ACC112 (cell line): ENCODE results near the gene MAD2L2.

Source experiments
- H2AFZ ChIP-seq: fragments of 200-600 bp; sonication (generic); one replicate; pipeline ENCODE4 v1.6.0; 2017; ENCODE audit warnings: antibody characterized with exemption, low read length; ENCODE audit not compliant: unreplicated experiment
- H3K27ac ChIP-seq: fragments of 200-600 bp; sonication (generic); 2 replicates; pipeline ENCODE4 v1.5.1; 2014; ENCODE audit warnings: low read depth, mild to moderate bottlenecking, antibody characterized with exemption, low read length, moderate library complexity
- H3K27me3 ChIP-seq: fragments of 200-600 bp; sonication (generic); 2 replicates; pipeline ENCODE4 v1.6.1; 2014; ENCODE audit warnings: mild to moderate bottlenecking, antibody characterized with exemption, low read length, moderate library complexity, mixed read lengths; ENCODE audit not compliant: insufficient read depth
- H3K36me3 ChIP-seq: fragments of 200-600 bp; sonication (generic); 2 replicates; pipeline ENCODE4 v1.6.1; 2016; ENCODE audit warnings: mild to moderate bottlenecking, antibody characterized with exemption, low read length, moderate library complexity, mixed read lengths; ENCODE audit not compliant: insufficient read depth
- H3K4me1 ChIP-seq: fragments of 200-600 bp; sonication (generic); one replicate; pipeline ENCODE4 v1.6.1; 2016; ENCODE audit warnings: low read length, mixed read lengths; ENCODE audit not compliant: insufficient read depth, unreplicated experiment, control insufficient read depth
- H3K4me3 ChIP-seq: fragments of 200-600 bp; sonication (generic); 2 replicates; pipeline ENCODE4 v1.5.1; 2014; ENCODE audit warnings: mild to moderate bottlenecking, low read depth, low read length
- H3K79me2 ChIP-seq: fragments of 200-600 bp; sonication (generic); one replicate; pipeline ENCODE4 v1.6.0; 2016; ENCODE audit warnings: low read length; ENCODE audit not compliant: control insufficient read depth, unreplicated experiment, insufficient read depth

MAD2L2 gene

DNA sequence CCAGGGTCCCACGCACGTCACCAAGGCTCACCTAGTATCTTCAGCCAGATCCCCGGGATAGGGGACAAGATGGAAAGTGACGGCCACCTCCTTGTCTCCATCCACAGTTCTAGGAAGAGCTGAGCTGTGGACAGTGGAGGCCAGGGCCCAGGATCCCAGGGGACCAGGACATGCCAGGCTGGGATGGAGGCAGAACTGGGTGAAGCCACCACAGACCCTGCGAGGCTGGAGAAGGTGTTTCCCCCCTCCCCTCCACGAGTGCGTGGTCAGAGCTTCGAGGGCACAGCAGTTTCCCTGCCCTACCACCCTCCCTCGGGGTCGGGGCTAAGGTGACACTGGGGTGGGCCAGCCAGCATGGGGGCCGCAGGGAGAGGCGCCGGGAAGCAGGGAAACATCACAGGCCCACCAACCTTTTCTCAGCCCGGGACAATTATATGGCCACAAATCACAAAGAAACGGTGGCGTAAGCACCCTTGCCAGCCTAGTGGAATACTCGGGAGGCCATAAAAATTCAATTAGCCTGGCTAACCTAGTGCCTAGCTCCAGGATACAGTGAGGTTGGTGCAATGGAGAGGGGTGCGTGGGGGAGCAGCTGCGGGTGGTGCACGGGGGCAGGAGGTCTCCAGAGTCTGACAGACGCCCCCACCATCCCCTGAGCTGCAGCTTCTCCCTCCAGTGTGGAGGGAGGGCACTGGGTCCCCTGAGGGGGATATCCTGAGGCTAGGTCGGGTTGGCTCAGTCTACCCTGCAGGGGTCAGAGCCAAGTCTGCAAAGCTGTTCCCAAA lies 23.9 kb upstream of the MAD2L2 start:
- Histone ChIP-seq H3K27me3 (peaks cover 55% of the 10 kb centered on the region), H2AFZ (no peak overlapping the region), H3K4me3 (no peak overlapping the region), H3K4me1 (peaks cover 6% of the 10 kb centered on the region), H3K79me2 (no peaks in the 10 kb centered on the region), H3K27ac (no peak overlapping the region), H3K36me3 (no peaks in the 10 kb centered on the region)

DNA sequence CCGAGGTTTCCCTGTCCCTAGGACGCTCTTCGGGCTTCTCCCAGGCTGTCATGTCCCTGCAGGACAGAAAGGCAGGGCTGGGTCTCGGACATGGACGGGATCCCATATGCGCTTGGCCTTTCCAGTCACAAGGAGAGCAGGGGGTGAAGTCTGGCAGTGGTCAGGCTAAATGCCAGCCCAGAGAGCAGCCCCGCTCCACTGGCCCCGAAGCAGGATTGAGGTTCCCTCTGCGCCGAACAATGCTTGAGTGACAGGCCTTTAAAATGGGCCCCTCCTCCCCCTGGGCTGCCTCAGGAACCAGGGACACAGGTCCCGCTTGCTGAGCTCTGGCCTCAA lies 23.2 kb upstream of the MAD2L2 start:
- Histone ChIP-seq H3K4me1 (peaks cover 6% of the 10 kb centered on the region), H3K36me3 (no peaks in the 10 kb centered on the region), H3K27me3 (peaks cover 55% of the 10 kb centered on the region), H3K79me2 (no peaks in the 10 kb centered on the region), H3K4me3 (no peak overlapping the region), H2AFZ (no peak overlapping the region), H3K27ac (no peak overlapping the region)

DNA sequence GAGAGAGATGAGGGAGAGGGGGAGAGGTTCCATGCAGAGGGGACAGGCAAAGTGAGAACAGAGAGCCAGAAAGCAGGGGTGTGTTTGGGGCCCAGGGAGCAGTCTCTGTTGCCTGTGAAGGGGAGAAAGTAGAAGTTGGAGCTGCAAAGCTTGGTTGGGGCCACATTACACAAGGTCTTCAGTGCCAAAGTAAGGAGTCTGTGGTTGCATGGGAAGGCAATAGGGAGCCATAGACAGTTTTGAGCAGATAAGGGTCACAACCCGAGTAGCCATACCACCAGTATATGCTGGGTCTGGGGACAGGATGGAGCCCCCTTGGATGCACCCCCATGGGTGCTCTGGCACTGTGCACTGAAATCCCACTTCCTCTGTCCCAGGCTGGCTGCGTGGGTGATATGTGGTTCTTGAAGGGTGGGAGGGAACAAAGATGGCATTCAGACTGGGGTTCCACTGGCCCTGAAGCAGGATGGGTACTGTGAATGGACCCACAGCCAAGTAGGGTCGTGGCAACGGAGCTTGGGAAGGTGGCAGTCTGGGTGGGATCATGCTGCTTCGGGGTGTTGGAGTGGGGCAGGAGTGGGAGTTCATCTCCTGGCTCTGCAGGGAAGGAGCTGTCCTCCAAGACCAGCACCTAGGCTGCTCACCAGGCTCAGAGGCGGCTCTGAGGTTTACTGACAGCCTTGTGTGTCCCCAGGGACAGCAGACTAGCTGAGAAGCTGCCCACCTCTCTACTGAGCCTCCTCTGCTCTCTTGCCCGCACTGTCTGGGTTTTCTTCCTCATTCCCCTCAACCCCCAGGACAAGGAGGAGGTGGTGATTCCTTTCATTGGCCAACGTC lies 22.6 kb upstream of the MAD2L2 start:
- H3K79me2 ChIP-seq: no peaks in the 10 kb centered on the region
- H2AFZ ChIP-seq: no peak overlapping the region
- peaks cover 57% of the 10 kb centered on the region for H3K27me3 ChIP-seq
- no peak overlapping the region for H3K4me3 ChIP-seq
- no peaks in the 10 kb centered on the region for H3K36me3 ChIP-seq
- no peak overlapping the region for H3K27ac ChIP-seq
- peaks cover 6% of the 10 kb centered on the region for H3K4me1 ChIP-seq

DNA sequence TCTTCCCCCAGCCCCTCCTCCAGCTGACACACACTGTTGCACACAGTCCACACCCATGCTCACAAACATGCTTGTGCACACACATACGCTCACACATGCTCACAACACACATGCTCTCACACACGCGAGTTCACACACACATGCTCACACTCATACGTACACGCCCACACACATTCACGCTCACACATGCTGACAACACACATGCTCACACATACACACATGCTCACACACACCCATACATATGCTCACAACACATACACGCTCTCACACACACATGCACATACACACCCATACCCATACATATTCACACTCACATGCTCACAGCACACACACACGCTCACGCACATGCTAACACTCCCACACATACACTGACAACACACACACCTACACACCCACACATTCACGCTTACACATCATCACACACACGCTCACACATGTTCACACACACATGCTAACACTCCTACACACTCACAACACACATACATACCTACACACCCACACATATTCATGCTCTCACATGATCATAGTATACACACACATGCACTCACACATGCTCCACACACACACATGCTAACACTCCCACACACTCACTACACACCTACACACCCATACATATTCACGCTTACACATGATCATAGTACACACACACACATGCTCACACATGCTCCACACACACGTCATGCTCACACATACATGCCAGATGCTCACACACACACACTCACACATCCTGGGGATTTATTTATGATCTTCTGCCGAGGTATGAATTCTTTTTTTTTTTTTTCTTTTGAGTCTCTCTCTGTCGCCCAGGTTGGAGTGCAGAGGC lies 21.2 kb upstream of the MAD2L2 start:
- Histone ChIP-seq H3K4me3 (no peak overlapping the region), H3K79me2 (no peaks in the 10 kb centered on the region), H3K36me3 (no peaks in the 10 kb centered on the region), H3K27ac (no peak overlapping the region), H3K4me1 (peaks cover 6% of the 10 kb centered on the region), H3K27me3 (peaks cover 58% of the 10 kb centered on the region), H2AFZ (no peak overlapping the region)

DNA sequence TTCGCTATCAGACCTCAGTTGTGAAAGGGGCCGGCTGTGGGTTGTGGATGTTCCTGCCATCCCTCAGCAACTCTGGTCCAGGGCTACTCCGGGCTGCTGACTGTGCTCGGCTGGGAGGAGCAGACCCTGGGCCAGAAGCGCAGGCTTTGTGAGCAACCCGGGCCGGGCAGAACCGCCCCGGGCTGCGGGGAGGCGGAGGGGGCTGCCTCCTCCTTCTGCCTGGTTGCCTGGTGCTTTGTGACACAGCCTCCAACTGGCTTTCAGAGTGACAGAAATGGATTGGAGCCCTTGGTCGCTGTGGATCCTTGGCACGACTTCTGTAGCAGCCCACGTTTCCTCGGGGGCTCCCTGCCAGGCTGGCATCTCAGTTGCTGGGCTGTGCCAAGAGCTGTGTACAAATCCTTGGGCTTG lies 20.6 kb upstream of the MAD2L2 start:
- Histone ChIP-seq H3K4me1 (peaks cover 6% of the 10 kb centered on the region), H3K36me3 (no peaks in the 10 kb centered on the region), H3K4me3 (peak overlapping the region; percentile 39), H2AFZ (no peak overlapping the region), H3K27me3 (peaks cover 58% of the 10 kb centered on the region), H3K27ac (no peak overlapping the region), H3K79me2 (no peaks in the 10 kb centered on the region)

DNA sequence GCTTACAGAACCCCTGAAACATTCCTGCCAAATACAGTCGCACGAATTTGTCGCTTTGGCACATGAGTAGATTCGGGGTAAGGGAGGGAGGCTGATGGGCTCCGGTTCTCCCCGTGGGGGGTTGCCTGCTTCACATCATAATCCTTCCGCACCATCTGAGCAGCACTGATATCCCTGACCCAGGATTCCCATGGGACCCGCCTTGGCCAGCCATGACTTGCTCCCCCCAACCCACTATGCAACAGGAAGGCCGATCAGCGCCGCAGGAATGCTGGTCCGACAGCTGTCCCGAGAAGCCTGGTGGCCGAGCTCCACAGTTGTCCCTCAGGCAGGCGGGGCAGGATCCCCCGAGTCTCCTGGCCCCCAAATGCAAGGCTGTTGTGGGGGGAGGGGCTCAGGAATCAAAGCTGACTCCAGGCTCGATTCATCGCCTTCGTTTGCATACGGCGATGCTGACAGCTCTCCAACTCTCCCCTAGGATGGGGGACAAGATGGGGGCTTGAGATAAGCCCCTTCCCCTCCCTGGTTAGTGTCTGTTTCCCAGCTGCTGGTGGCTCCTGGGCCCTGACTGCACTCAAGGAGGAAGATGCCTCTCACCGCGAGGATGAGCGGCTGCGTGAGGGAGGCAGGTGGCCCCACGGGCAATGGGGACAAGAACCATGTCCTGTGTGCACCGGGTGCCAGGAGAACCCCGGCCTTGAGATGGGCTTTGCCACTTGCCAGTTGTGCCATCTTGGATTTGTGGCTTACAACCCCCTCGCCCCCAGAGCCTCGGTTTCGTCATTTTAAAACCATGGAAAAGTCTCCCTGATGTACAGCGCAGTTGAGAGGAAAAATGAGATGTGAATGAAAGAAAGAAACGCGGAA lies 19.9 kb upstream of the MAD2L2 start:
- peaks cover 53% of the 10 kb centered on the region for H3K27me3 ChIP-seq
- H3K36me3 ChIP-seq: no peaks in the 10 kb centered on the region
- no peak overlapping the region for H2AFZ ChIP-seq
- H3K27ac ChIP-seq: no peak overlapping the region
- peaks cover 6% of the 10 kb centered on the region for H3K4me1 ChIP-seq
- no peaks in the 10 kb centered on the region for H3K79me2 ChIP-seq
- peak overlapping the region; percentile 39 for H3K4me3 ChIP-seq

DNA sequence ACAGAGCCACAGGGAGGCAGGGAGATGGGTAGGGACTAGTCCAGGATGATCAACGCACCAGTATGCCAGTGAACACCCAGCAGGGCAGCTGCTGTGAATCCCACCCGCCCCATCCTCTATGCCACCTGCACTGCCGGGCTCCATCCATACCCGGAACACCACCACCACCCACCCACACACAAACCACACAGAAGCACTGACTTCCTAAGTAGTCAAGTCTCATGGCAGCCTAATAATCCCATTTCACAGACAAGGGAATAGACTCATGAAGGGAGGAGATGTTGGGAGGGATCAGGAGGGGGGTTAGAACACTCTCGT lies 16.9 kb upstream of the MAD2L2 start:
- Histone ChIP-seq H3K79me2 (no peaks in the 10 kb centered on the region), H3K36me3 (no peaks in the 10 kb centered on the region), H3K27ac (no peak overlapping the region), H3K4me1 (peaks cover 16% of the 10 kb centered on the region), H3K4me3 (no peak overlapping the region), H2AFZ (no peak overlapping the region), H3K27me3 (peaks cover 30% of the 10 kb centered on the region)

DNA sequence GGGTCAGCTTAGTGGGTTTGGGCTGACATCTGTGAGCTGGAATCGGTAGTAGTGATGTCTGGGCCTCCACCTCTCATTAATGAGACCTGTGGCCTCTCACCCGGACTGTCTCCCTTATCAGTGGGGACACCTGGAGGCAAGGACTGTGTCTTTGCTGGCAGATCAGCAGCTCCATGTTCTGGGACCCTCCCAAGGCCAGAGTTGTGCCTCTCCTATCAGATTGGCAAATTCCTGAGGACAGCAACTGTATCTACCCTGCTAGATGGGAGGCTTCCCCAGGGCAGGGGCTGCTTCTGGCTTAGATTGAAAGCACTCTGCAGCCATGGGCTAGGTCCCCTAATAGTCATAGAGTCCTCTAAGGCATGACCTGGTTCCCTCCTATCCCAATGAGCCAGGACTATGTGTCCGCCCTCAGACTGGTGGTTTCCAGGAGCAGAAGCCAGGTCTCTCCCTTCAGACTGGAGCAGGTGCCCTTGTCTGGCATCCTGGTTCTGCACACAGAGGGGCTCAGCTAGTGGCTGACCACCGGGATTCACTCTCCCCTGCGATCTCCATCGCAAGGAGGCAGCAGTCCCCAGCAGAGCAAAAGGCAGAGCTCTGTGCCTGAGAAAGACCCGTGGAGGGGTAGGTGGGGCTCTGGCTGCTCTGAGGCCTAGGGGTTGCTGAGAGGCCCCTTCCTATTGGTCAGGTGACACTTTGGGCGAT lies 16.4 kb upstream of the MAD2L2 start:
- H3K36me3 ChIP-seq: no peaks in the 10 kb centered on the region
- no peak overlapping the region for H2AFZ ChIP-seq
- H3K27me3 ChIP-seq: peaks cover 29% of the 10 kb centered on the region
- no peak overlapping the region for H3K4me3 ChIP-seq
- H3K4me1 ChIP-seq: peaks cover 21% of the 10 kb centered on the region
- no peak overlapping the region for H3K27ac ChIP-seq
- H3K79me2 ChIP-seq: no peaks in the 10 kb centered on the region

DNA sequence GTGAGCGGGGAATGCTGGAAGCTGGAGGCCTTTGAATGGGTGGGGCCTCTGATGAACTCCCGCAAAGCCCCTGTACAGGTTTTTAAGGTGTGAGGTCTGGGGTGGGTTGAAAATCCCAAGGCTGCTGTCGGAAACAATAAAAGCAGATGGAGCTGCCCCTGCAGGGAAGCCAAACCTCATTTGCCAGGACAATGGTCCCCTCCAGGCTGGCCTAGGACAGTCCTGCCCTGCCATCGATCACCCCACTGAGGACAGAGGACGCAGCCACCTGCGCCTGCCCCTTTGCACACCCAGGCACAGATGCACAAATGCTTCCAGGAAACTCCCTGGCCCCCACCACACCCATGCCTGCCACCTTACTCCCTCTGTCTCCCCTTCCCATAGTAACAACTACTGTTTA lies 14.9 kb upstream of the MAD2L2 start:
- Histone ChIP-seq H2AFZ (no peak overlapping the region), H3K4me3 (no peak overlapping the region), H3K4me1 (peaks cover 19% of the 10 kb centered on the region), H3K27me3 (peaks cover 30% of the 10 kb centered on the region), H3K36me3 (no peaks in the 10 kb centered on the region), H3K27ac (no peak overlapping the region), H3K79me2 (no peaks in the 10 kb centered on the region)
